ENCODE measurements around the gene MSMB. TPM values are rescaled to one million over a fixed set of nuclear protein-coding genes. Genes with fewer than 3 reads are reported as not detected.

MSMB gene
- total and polyA plus RNA-seq, 9 of the 15 experiments (the other 6 are each of a cell fraction or from before 2014, with no cell fraction given) = 0.21 to 0.60 TPM; not detected in 7

DNA sequence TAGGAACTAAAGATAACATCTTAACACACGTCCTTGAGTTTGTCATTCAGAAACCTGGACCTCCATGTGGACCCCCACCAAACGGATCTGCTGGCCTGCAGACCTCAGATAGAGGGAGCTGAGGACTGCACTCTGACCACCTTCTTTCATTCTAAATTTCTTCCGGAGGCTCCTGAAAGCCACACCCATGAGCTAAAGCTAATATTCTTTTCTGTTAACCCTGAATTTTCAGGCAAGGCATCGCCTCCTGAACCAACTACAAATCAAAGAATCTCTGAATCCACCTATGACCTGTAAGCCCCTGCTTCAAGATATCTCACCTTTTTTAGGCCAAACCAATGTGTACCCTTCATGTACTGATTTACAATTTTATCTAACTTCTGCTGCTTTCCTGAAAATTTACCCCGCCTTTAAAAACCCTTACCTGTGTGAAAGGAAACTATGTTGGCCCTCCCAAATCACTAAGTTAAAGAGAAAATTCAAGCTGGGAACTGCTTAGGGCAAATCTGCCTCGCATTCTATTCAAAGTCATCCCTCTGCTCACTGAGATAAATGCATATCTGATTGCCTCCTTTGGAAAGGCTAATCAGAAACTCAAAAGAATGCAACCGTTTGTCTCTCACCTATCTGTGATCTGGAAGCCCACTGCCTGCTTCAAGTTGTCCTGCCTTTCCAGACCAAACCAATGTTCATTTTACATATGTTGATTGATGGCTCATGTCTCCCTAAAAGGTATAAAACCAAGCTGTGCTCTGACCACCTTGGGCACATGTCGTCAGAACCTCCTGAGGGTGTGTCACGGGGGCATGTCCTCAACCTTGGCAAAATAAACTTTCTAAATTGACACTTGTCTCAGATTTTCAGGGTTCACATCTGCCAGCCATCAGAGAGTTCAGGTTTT, 7.7 kb upstream of the MSMB start (continued):
- TF ChIP-seq, protein P1, sequence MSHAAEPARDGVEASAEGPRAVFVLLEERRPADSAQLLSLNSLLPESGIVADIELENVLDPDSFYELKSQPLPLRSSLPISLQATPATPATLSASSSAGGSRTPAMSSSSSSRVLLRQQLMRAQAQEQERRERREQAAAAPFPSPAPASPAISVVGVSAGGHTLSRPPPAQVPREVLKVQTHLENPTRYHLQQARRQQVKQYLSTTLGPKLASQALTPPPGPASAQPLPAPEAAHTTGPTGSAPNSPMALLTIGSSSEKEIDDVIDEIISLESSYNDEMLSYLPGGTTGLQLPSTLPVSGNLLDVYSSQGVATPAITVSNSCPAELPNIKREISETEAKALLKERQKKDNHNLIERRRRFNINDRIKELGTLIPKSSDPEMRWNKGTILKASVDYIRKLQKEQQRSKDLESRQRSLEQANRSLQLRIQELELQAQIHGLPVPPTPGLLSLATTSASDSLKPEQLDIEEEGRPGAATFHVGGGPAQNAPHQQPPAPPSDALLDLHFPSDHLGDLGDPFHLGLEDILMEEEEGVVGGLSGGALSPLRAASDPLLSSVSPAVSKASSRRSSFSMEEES (CRISPR knock-in tag; IDR thresholded peaks at IDR 0.05) = no peak
- TF ChIP-seq MTA2 (IDR thresholded peaks at IDR 0.05; ENCODE audit: low read depth) = 0 out of 2 replicates have a peak, but pooled peaks have one; percentile 16
- TF ChIP-seq ZEB2 (IDR thresholded peaks at IDR 0.05) = 0 out of 2 replicates have a peak, but pooled peaks have one; percentile 33
- TF ChIP-seq RCOR1 (IDR thresholded peaks at IDR 0.05; ENCODE audit: borderline replicate concordance in 1 of 2, low read depth in 2 of 2, low read length in 2 of 2) = peak in 1 of 2 experiments; percentile 81; a peak in 2 of 4 replicates
- no peak for TF ChIP-seq DIDO1 (tag; IDR thresholded peaks at IDR 0.05; ENCODE audit: low read depth)
- no peak for TF ChIP-seq ZNF444 (CRISPR knock-in tag; IDR thresholded peaks at IDR 0.05)
- no peak for TF ChIP-seq ZNF644 (tag; IDR thresholded peaks at IDR 0.05; ENCODE audit: low read depth)
- TF ChIP-seq ZBTB7A (IDR thresholded peaks at IDR 0.05; ENCODE audit: borderline replicate concordance, control insufficient read depth, low read depth, low read length) = 0 out of 2 replicates have a peak, but pooled peaks have one; percentile 9
- 0 out of 2 replicates have a peak, but pooled peaks have one; percentile 21 for TF ChIP-seq FOSL1 (tag; conservative IDR thresholded peaks at IDR 0.05)
- no peak for TF ChIP-seq TCF7 (IDR thresholded peaks at IDR 0.05; ENCODE audit: borderline replicate concordance)
- TF ChIP-seq PTBP1 (IDR thresholded peaks at IDR 0.05; ENCODE audit: low read depth, low read length) = no peak
- TF ChIP-seq MEIS2 (IDR thresholded peaks at IDR 0.05; ENCODE audit: partially characterized antibody) = peak; percentile 68
- TF ChIP-seq SMARCC2 (IDR thresholded peaks at IDR 0.05; ENCODE audit: low read depth) = no peak
- TF ChIP-seq DDX20 (tag; IDR thresholded peaks at IDR 0.05; ENCODE audit: low read depth) = no peak
- no peak for TF ChIP-seq MCM2 (IDR thresholded peaks at IDR 0.05; ENCODE audit: low read depth)
- TF ChIP-seq KDM1A (IDR thresholded peaks at IDR 0.05) = peak; percentile 82 to 85
- no peak; the same call in 1 of the 2 replicates for TF ChIP-seq NFE2 (IDR thresholded peaks at IDR 0.05; ENCODE audit: low read depth)
- TF ChIP-seq MCM5 (IDR thresholded peaks at IDR 0.05; ENCODE audit: low read depth) = no peak
- no peak for TF ChIP-seq ZNF408 (CRISPR knock-in tag; IDR thresholded peaks at IDR 0.05; ENCODE audit: low read depth)
- peak; percentile 52 for TF ChIP-seq TEAD4 (IDR thresholded peaks at IDR 0.05; ENCODE audit: low read length)
- no peak for TF ChIP-seq TEAD4 (CRISPR knock-in tag; IDR thresholded peaks at IDR 0.05; ENCODE audit: borderline replicate concordance)
- TF ChIP-seq COPS2 (conservative IDR thresholded peaks at IDR 0.05) = no peak
- TF ChIP-seq CBFA2T3 (IDR thresholded peaks at IDR 0.05) = peak; percentile 76
- TF ChIP-seq, protein P2, sequence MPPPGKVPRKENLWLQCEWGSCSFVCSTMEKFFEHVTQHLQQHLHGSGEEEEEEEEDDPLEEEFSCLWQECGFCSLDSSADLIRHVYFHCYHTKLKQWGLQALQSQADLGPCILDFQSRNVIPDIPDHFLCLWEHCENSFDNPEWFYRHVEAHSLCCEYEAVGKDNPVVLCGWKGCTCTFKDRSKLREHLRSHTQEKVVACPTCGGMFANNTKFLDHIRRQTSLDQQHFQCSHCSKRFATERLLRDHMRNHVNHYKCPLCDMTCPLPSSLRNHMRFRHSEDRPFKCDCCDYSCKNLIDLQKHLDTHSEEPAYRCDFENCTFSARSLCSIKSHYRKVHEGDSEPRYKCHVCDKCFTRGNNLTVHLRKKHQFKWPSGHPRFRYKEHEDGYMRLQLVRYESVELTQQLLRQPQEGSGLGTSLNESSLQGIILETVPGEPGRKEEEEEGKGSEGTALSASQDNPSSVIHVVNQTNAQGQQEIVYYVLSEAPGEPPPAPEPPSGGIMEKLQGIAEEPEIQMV (tag; conservative IDR thresholded peaks at IDR 0.05; ENCODE audit: low read depth) = no peak
- no peak for TF ChIP-seq SRSF1 (IDR thresholded peaks at IDR 0.05; ENCODE audit: low read depth, low read length)
- TF ChIP-seq FOXO4 (CRISPR knock-in tag; IDR thresholded peaks at IDR 0.05) = no peak
